ENCODE data around the gene RTL9.

The RTL9 gene

GRCh38 chrX:110358548-110358947, at the start of gene RTL9:
TSS of gene RTL9 (plus strand) at chrX:110358848. CDS start at chrX:110450618, 91,770 bp downstream.
- no peak for TF ChIP-seq CTCF (IDR thresholded peaks at IDR 0.05; ENCODE audit: insufficient read depth, missing control alignments)
- FAIRE-seq (no peak), DNase-seq (ENCODE audit: insufficient read length, low spot score) (no peak)

- DNase-seq (ENCODE audit: insufficient read length, low spot score) = no peak
- no peak for FAIRE-seq
- TF ChIP-seq CTCF (IDR thresholded peaks at IDR 0.05; ENCODE audit: insufficient read depth, missing control alignments) = no peak
Measured at GRCh38 chrX:110310000-110310790, 48.5 kb upstream of the RTL9 start.

DNA sequence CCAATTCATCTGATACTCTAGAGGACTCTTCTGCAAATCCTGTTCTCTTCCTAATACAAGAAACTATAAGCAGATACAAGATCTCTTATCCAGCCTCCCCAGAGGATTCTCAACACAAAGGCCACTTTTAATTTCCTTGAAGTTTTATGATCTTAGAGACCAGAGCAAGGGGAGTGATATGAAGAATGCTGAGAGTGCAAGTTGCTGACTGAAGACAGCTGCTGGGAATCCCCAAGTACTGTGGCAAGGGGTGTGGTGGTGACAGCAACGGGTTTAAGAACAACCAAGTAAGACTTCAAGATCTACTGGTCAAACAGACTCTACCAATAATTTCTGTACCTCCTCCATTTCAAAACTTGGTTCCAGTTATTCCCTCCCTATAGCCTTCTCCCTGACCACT, 47.8 kb upstream of the RTL9 start:
- no peak for TF ChIP-seq CTCF (IDR thresholded peaks at IDR 0.05; ENCODE audit: insufficient read depth, missing control alignments)
- no peak for FAIRE-seq
- no peak for DNase-seq (ENCODE audit: insufficient read length, low spot score)

- DNase-seq (ENCODE audit: insufficient read length, low spot score) (no peak), FAIRE-seq (no peak)
- no peak for TF ChIP-seq CTCF (IDR thresholded peaks at IDR 0.05; ENCODE audit: insufficient read depth, missing control alignments)
Measured at GRCh38 chrX:110311437-110312230, 47.0 kb upstream of the RTL9 start.

DNA sequence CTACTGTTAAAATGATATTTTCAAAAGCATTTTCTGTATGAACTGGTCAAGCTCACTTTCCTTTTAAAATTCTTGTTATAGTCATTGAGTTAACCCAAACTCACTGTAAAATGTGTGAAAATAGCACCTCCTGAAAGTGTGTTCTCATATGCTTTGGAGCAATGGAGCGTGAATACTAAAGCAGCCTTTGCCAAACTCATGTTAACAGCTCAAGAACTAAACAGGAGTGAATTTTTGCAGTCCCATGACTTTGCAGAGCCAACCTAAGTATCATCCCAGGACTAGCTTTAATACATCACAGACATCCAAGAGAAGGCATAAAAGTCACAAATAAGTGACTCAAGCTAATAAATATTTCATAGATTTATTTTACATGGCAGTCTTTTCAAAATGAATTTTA, 43.1 kb upstream of the RTL9 start:
- FAIRE-seq (no peak), DNase-seq (ENCODE audit: insufficient read length, low spot score) (no peak)
- TF ChIP-seq CTCF (IDR thresholded peaks at IDR 0.05; ENCODE audit: insufficient read depth, missing control alignments) = no peak

DNA sequence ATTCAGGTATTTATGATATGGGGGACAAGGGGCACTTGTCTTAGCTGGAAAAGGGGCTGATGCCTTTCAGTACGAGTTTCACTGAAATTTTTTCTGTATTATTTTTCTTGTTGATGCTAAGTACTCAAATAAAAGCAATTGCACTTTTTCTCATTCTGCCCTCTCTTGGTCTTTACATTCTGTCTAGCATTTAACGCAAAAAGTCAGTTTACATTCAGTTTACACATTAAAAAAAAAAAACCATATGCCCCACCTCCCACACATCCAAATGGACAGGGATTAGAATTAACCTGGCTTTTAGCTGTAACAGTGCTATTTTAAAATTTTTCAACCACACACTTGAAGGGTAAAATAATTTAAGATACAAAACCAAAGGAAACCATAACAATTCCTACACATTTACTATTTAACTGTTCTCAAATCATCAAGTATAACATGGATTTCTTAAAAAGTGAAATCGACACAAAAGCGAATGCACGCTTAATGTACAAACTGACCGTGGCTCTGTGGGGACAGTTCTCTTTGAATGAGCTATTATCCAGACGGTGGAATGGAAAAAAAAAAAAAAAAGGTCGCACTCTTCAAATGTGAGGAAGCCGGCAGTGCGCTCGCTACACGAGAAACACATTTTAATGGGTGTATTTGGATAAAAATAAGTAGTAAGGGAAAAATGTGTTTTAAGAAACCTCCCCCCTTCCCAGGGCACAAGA, 42.1 kb upstream of the RTL9 start:
- no peak for FAIRE-seq
- TF ChIP-seq CTCF (IDR thresholded peaks at IDR 0.05; ENCODE audit: insufficient read depth, missing control alignments) = no peak

More for the DNA sequence above, 42.1 kb upstream of the RTL9 start:
- DNase-seq (ENCODE audit: insufficient read length, low spot score) = no peak
